ENCODE results near the gene STN1. TPM values are rescaled to one million over a fixed set of nuclear protein-coding genes. Genes with fewer than 3 reads are reported as not detected.

The STN1 gene
- total RNA-seq, 2 donors from 2014 or later = 5.9 to 32.2 TPM

GRCh38 chr10:103947799-103948516 is 30.0 kb upstream of the STN1 start:
- no peaks in the 10 kb centered on the region for H3K27me3 ChIP-seq
- H3K27ac ChIP-seq = no peak overlapping the region
- H3K4me1 ChIP-seq = no peaks in the 10 kb centered on the region
- DNase-seq (no peak), ATAC-seq (no peak)
- 69 to 75% methylated on average over 3 of the region's 3 CpGs for WGBS, 2 donors
- intact Hi-C loops (cut with DNase I) = no loop called here
- TF ChIP-seq POLR2A (IDR thresholded peaks at IDR 0.05) (no peak), CTCF (IDR thresholded peaks at IDR 0.05) (no peak)
- H3K36me3 ChIP-seq (replicated peaks in 1 of 2; ENCODE audit: insufficient read depth in 1 of 2, low read depth in 2 of 2) = no peaks in the 10 kb centered on the region
- H3K9me3 ChIP-seq = no peaks in the 10 kb centered on the region
- H3K4me3 ChIP-seq = no peak overlapping the region

- 56 to 65% methylated on average over 2 of the region's 2 CpGs for WGBS, 2 donors
- intact Hi-C loops (cut with DNase I) = no loop called here
- Histone ChIP-seq H3K9me3 (no peaks in the 10 kb centered on the region), H3K27me3 (no peaks in the 10 kb centered on the region), H3K36me3 (replicated peaks in 1 of 2; ENCODE audit: insufficient read depth in 1 of 2, low read depth in 2 of 2) (no peaks in the 10 kb centered on the region), H3K4me1 (no peaks in the 10 kb centered on the region), H3K27ac (no peak overlapping the region), H3K4me3 (no peak overlapping the region)
- no peak for ATAC-seq
- DNase-seq = no peak
- TF ChIP-seq CTCF (IDR thresholded peaks at IDR 0.05) (no peak), POLR2A (IDR thresholded peaks at IDR 0.05) (no peak)
Measured at GRCh38 chr10:103942866-103943265, 24.9 kb upstream of the STN1 start.

GRCh38 chr10:103941801-103942200 is 23.8 kb upstream of the STN1 start:
- Histone ChIP-seq H3K27me3 (no peaks in the 10 kb centered on the region), H3K27ac (no peak overlapping the region), H3K36me3 (replicated peaks in 1 of 2; ENCODE audit: insufficient read depth in 1 of 2, low read depth in 2 of 2) (no peaks in the 10 kb centered on the region), H3K4me3 (no peak overlapping the region), H3K4me1 (no peaks in the 10 kb centered on the region), H3K9me3 (no peaks in the 10 kb centered on the region)
- no peak for TF ChIP-seq POLR2A (IDR thresholded peaks at IDR 0.05)
- TF ChIP-seq CTCF (IDR thresholded peaks at IDR 0.05) = no peak
- DNase-seq (no peak), ATAC-seq (no peak)
- intact Hi-C loops (cut with DNase I) = no loop called here
- 78 to 83% methylated on average over 2 of the region's 2 CpGs for WGBS, 2 donors

GRCh38 chr10:103939522-103939921 is 21.5 kb upstream of the STN1 start:
- Histone ChIP-seq H3K27me3 (no peaks in the 10 kb centered on the region), H3K4me3 (no peak overlapping the region), H3K27ac (no peak overlapping the region), H3K36me3 (replicated peaks in 1 of 2; ENCODE audit: insufficient read depth in 1 of 2, low read depth in 2 of 2) (no peaks in the 10 kb centered on the region), H3K9me3 (no peaks in the 10 kb centered on the region), H3K4me1 (no peaks in the 10 kb centered on the region)
- intact Hi-C loops (cut with DNase I) = no loop called here
- ATAC-seq (no peak), DNase-seq (no peak)
- TF ChIP-seq CTCF (IDR thresholded peaks at IDR 0.05) (no peak), POLR2A (IDR thresholded peaks at IDR 0.05) (no peak)

GRCh38 chr10:103936022-103936421 is 18.0 kb upstream of the STN1 start:
- ATAC-seq (no peak), DNase-seq (no peak)
- no peak overlapping the region for H3K4me3 ChIP-seq
- H3K36me3 ChIP-seq (replicated peaks in 1 of 2; ENCODE audit: insufficient read depth in 1 of 2, low read depth in 2 of 2) = no peaks in the 10 kb centered on the region
- no peaks in the 10 kb centered on the region for H3K9me3 ChIP-seq
- intact Hi-C loops (cut with DNase I) = no loop called here
- no peak overlapping the region for H3K27ac ChIP-seq
- TF ChIP-seq CTCF (IDR thresholded peaks at IDR 0.05) (no peak), POLR2A (IDR thresholded peaks at IDR 0.05) (no peak)
- 80 to 85% methylated on average over 5 to 6 of the region's 6 CpGs for WGBS, 2 donors
- no peaks in the 10 kb centered on the region for H3K27me3 ChIP-seq
- H3K4me1 ChIP-seq = peaks cover 12% of the 10 kb centered on the region
